Prostate gland (tissue), 2 donors: ENCODE data around the gene SIPA1.

Experiments
- POLR2A ChIP-seq: fragments of 450-650 bp; IDR thresholded peaks from one replicate; pipeline ENCODE4 v1.6.1; 2016; ENCODE audit warnings: antibody characterized with exemption, mild to moderate bottlenecking
- POLR2AphosphoS5 ChIP-seq: sonication (generic); formaldehyde crosslinking; IDR thresholded peaks from one replicate; pipeline ENCODE4 v1.6.1; 2017; ENCODE audit warnings: antibody characterized with exemption
- TF ChIP-seq, protein P1 (sequence below), 4 experiments: fragments of 200-600 bp in 2 of 4; fragments of 450-650 bp in 2 of 4; sonication (generic) in 2 of 4; IDR thresholded peaks; 1 replicate in 3 of 4; 2 replicates in 1 of 4; pipeline ENCODE4 v1.5.1; 2016 to 2019; ENCODE audit warnings: antibody characterized with exemption in 4 of 4, mild to moderate bottlenecking in 2 of 4, moderate library complexity in 2 of 4

DNA sequence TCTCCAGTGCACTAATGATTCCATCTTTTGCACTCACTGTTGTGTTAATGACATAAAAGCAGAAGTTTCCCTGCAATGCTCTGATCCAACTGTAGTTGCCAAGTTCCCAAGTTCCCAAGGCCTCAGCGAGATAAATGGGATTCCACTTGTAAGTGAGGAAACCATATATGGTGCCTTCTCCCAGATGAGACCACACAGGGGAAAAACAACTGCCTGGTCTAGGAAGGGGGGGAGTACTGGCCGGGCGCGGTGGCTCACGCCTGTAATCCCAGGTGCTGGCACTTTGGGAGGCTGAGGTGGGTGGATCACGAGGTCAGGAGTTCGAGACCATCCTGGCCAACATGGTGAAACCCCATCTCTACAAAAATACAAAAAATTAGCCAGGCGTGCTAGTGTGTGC, 48.1 kb downstream of the SIPA1 start:
- TF ChIP-seq, protein P1, sequence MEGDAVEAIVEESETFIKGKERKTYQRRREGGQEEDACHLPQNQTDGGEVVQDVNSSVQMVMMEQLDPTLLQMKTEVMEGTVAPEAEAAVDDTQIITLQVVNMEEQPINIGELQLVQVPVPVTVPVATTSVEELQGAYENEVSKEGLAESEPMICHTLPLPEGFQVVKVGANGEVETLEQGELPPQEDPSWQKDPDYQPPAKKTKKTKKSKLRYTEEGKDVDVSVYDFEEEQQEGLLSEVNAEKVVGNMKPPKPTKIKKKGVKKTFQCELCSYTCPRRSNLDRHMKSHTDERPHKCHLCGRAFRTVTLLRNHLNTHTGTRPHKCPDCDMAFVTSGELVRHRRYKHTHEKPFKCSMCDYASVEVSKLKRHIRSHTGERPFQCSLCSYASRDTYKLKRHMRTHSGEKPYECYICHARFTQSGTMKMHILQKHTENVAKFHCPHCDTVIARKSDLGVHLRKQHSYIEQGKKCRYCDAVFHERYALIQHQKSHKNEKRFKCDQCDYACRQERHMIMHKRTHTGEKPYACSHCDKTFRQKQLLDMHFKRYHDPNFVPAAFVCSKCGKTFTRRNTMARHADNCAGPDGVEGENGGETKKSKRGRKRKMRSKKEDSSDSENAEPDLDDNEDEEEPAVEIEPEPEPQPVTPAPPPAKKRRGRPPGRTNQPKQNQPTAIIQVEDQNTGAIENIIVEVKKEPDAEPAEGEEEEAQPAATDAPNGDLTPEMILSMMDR (IDR thresholded peaks at IDR 0.05): no peak
- no peak for TF ChIP-seq POLR2AphosphoS5
- TF ChIP-seq POLR2A: no peak
